ENCODE measurements around the gene TAGLN.

The TAGLN gene

GRCh38 chr11:117214404-117215110, 15.4 kb downstream of the TAGLN start:
- DNase-seq (ENCODE audit: low read depth) = no peak

- DNase-seq (ENCODE audit: low read depth) = no peak
Measured at GRCh38 chr11:117217141-117218084, 18.2 kb downstream of the TAGLN start.

GRCh38 chr11:117218133-117218915, 19.2 kb downstream of the TAGLN start:
- DNase-seq (ENCODE audit: low read depth) = no peak

GRCh38 chr11:117219001-117219400, 19.8 kb downstream of the TAGLN start:
- DNase-seq (ENCODE audit: low read depth) = no peak

GRCh38 chr11:117219455-117219854, 20.3 kb downstream of the TAGLN start:
- DNase-seq (ENCODE audit: low read depth) = no peak

- DNase-seq (ENCODE audit: low read depth) = no peak
Measured at GRCh38 chr11:117219995-117220394, 20.8 kb downstream of the TAGLN start.

- DNase-seq (ENCODE audit: low read depth) = no peak
Measured at GRCh38 chr11:117220568-117220967, 21.4 kb downstream of the TAGLN start.

GRCh38 chr11:117220999-117221774, 22.0 kb downstream of the TAGLN start:
- DNase-seq (ENCODE audit: low read depth) = no peak

GRCh38 chr11:117221775-117222517, 22.8 kb downstream of the TAGLN start:
- DNase-seq (ENCODE audit: low read depth) = no peak

- DNase-seq (ENCODE audit: low read depth) = no peak
Measured at GRCh38 chr11:117222991-117223740, 24.0 kb downstream of the TAGLN start.

GRCh38 chr11:117223741-117224689, 24.8 kb downstream of the TAGLN start:
- DNase-seq (ENCODE audit: low read depth) = no peak

- no peak for DNase-seq (ENCODE audit: low read depth)
Measured at GRCh38 chr11:117225553-117226170, 26.5 kb downstream of the TAGLN start.

GRCh38 chr11:117226388-117227385, 27.5 kb downstream of the TAGLN start:
- peak; percentile 29 for DNase-seq (ENCODE audit: low read depth)

- no peak for DNase-seq (ENCODE audit: low read depth)
Measured at GRCh38 chr11:117228091-117228490, 28.9 kb downstream of the TAGLN start.

GRCh38 chr11:117229411-117229810, 30.2 kb downstream of the TAGLN start:
- no peak for DNase-seq (ENCODE audit: low read depth)

- DNase-seq (ENCODE audit: low read depth) = no peak
Measured at GRCh38 chr11:117229931-117230285, 30.7 kb downstream of the TAGLN start.

- DNase-seq (ENCODE audit: low read depth) = peak; percentile 50
Measured at GRCh38 chr11:117230286-117230961, 31.3 kb downstream of the TAGLN start.
